Measurements from ENCODE around the gene CCDC178. TPM values are rescaled to one million over a fixed set of nuclear protein-coding genes. Genes with fewer than 3 reads are reported as not detected.

The CCDC178 gene
- total RNA-seq, 1 donor from 2014 or later = not detected

GRCh38 chr18:33282142-33282541, 158.4 kb downstream of the CCDC178 start:
- TF ChIP-seq CTCF (IDR thresholded peaks at IDR 0.05) = no peak
- H3K9me3 Mint-ChIP-seq (ENCODE audit: unreplicated experiment) = no peaks in the 10 kb centered on the region
- H3K27ac Mint-ChIP-seq (ENCODE audit: unreplicated experiment) = no peak overlapping the region
- H3K4me3 Mint-ChIP-seq (ENCODE audit: unreplicated experiment) = no peak overlapping the region
- peak; percentile 80 for DNase-seq (ENCODE audit: extremely low spot score, unreplicated experiment)
- H3K27me3 Mint-ChIP-seq (ENCODE audit: unreplicated experiment) = peaks cover 10% of the 10 kb centered on the region
- no peaks in the 10 kb centered on the region for H3K36me3 Mint-ChIP-seq (ENCODE audit: unreplicated experiment)
- no peaks in the 10 kb centered on the region for H3K4me1 Mint-ChIP-seq (ENCODE audit: unreplicated experiment)

GRCh38 chr18:33277431-33277830, 163.1 kb downstream of the CCDC178 start:
- H3K27ac Mint-ChIP-seq (ENCODE audit: unreplicated experiment) = no peak overlapping the region
- DNase-seq (ENCODE audit: extremely low spot score, unreplicated experiment) = no peak
- no peak for TF ChIP-seq CTCF (IDR thresholded peaks at IDR 0.05)
- H3K4me3 Mint-ChIP-seq (ENCODE audit: unreplicated experiment) = no peak overlapping the region
- peaks cover 10% of the 10 kb centered on the region for H3K27me3 Mint-ChIP-seq (ENCODE audit: unreplicated experiment)
- no peaks in the 10 kb centered on the region for H3K4me1 Mint-ChIP-seq (ENCODE audit: unreplicated experiment)
- no peaks in the 10 kb centered on the region for H3K9me3 Mint-ChIP-seq (ENCODE audit: unreplicated experiment)
- H3K36me3 Mint-ChIP-seq (ENCODE audit: unreplicated experiment) = no peaks in the 10 kb centered on the region

DNA sequence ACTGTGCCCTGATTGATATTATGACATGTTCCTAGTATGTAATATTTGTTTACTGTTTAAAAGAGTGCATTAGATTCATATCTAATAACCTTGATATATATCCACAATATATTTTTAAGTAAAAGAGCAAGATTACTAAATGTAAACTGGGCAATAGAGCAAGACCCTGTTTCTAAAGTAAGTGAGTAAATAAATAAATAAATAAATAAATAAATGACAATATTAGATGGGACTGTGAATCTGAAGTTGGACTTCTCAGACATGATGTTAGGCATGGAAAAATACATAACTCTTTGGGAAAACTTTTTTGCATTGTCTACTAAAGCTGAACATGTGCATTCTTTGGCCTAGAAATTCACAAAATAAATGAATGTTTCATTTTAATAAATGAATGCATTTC, 164.7 kb downstream of the CCDC178 start:
- Mint-ChIP-seq H3K27me3 (ENCODE audit: unreplicated experiment) (peaks cover 18% of the 10 kb centered on the region), H3K27ac (ENCODE audit: unreplicated experiment) (no peak overlapping the region), H3K36me3 (ENCODE audit: unreplicated experiment) (no peaks in the 10 kb centered on the region), H3K4me1 (ENCODE audit: unreplicated experiment) (no peaks in the 10 kb centered on the region), H3K4me3 (ENCODE audit: unreplicated experiment) (no peak overlapping the region), H3K9me3 (ENCODE audit: unreplicated experiment) (no peaks in the 10 kb centered on the region)
- TF ChIP-seq CTCF (IDR thresholded peaks at IDR 0.05) = no peak
- no peak for DNase-seq (ENCODE audit: extremely low spot score, unreplicated experiment)

GRCh38 chr18:33270297-33270696, 170.2 kb downstream of the CCDC178 start:
- no peak overlapping the region for H3K27ac Mint-ChIP-seq (ENCODE audit: unreplicated experiment)
- DNase-seq (ENCODE audit: extremely low spot score, unreplicated experiment) = no peak
- no peaks in the 10 kb centered on the region for H3K4me1 Mint-ChIP-seq (ENCODE audit: unreplicated experiment)
- TF ChIP-seq CTCF (IDR thresholded peaks at IDR 0.05) = no peak
- peaks cover 29% of the 10 kb centered on the region for H3K27me3 Mint-ChIP-seq (ENCODE audit: unreplicated experiment)
- peaks cover 1% of the 10 kb centered on the region for H3K36me3 Mint-ChIP-seq (ENCODE audit: unreplicated experiment)
- H3K4me3 Mint-ChIP-seq (ENCODE audit: unreplicated experiment) = no peak overlapping the region
- no peaks in the 10 kb centered on the region for H3K9me3 Mint-ChIP-seq (ENCODE audit: unreplicated experiment)

DNA sequence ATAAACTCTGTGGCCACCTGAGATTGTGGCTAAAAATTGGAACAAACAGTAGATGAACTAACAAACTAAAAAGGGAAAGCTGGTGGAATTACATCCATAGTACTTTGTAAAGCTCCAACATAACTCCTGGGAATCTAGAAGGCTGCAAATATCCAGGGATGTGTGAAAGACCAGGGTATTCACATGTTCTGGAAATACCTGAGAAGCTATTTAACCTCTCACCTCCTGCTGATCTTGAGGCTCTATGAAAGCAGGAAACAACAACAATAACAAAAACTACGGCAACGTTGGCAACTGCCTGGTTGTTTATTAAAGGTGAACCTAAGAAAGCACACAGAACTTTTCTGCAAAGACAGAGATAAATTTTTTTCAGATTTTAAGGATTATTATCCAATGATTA, 171.3 kb downstream of the CCDC178 start:
- H3K9me3 Mint-ChIP-seq (ENCODE audit: unreplicated experiment) = no peaks in the 10 kb centered on the region
- H3K4me1 Mint-ChIP-seq (ENCODE audit: unreplicated experiment) = no peaks in the 10 kb centered on the region
- H3K4me3 Mint-ChIP-seq (ENCODE audit: unreplicated experiment) = no peak overlapping the region
- no peak overlapping the region for H3K27ac Mint-ChIP-seq (ENCODE audit: unreplicated experiment)
- H3K36me3 Mint-ChIP-seq (ENCODE audit: unreplicated experiment) = peaks cover 1% of the 10 kb centered on the region
- no peak for DNase-seq (ENCODE audit: extremely low spot score, unreplicated experiment)
- H3K27me3 Mint-ChIP-seq (ENCODE audit: unreplicated experiment) = peaks cover 30% of the 10 kb centered on the region
- no peak for TF ChIP-seq CTCF (IDR thresholded peaks at IDR 0.05)
